Stimulated activated CD4-positive, alpha-beta T cell treated with anti-CD3 and anti-CD28 coated beads, Interleukin-2, amount 100 ng/mL, for 24 hours (primary cell): ENCODE measurements around the gene ANGPTL7.

Experiments used
- DNase-seq, 2 donors: peaks; one replicate each; pipeline ENCODE4 v3.0.0-alpha.2; 2020

The ANGPTL7 gene

DNA sequence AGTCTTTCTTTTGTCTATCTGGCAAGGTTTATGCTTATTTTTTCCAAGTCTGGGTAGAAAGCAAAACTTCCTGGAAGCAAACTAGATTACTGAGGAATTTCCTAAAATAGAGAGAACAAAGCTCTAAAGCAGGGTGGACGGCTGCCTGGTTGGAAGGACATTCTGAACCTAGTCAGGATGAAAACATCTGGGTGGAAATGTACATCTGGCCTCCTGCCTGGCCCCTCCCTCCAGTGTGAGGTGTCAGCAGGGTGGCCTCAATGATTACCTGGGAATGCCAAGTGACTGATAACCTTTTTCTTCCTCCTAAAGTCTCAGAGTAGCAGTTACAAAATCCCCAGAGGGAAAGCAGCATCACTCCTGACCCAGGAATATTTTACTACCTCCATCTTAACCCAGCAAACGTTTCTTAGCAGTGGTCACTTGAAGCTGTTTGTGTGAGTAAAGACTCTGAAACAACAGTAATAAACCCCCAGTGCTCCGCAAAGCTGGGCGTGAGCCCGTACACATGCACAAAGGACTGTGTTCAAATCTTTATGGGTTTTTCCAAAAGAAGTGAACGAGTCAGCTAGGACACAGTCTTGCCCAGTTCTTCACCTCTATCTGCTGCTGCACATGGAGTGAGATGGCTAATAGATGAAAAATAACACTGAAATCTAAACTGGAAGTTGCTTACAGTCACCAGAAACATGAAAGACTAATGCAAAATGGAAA, 18.9 kb downstream of the ANGPTL7 start:
- no peak for DNase-seq

DNA sequence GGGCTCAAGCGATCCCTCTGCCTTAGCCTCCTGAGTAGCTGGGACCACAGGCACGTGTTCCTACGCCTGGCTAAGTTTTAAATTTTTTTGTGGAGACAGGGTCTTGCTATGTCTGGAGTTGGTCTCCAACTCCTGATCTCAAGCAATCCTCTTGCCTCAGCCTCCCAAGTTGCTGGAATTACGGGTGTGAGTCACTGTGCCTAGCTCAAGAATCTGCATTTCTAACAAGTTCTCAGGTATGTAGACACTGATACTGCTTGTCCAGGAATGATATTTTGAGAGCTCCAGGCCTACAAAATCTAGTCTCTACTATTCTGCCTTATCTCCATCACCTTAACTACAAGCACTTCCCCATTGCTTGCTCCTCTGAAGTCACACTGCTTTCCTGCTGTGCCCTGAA, 22.3 kb downstream of the ANGPTL7 start:
- DNase-seq = no peak

DNA sequence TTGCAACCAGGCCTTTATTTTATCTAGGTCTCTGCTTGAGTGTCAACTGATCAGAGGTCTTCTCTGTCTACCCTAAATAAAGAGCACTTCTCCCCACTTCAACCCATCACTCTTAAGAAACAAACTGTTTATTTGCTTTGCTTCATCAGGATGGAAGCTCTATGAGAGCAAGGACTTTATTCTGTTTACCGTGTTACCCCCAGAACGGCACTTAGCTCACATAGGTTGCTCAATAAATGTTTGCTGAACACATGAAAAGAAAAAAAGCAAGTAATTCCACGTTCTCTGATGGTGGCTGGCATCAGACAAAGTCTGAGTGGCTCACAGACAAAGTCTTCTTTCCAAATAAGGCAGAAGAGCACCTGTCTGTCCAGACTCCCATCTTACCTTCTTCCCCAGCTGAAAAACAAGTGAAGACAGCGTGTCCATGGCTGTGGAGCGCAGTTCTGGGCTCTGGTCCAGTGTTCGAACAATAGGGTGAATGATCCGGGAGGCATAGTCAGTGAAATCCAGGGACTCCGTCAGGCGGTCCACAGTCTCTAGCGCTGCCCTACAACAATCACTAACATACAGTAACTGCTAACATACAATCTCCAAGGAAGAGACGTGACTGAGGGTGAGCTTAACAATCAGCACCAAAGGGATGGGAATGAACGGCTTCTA, 22.9 kb downstream of the ANGPTL7 start:
- no peak for DNase-seq

DNA sequence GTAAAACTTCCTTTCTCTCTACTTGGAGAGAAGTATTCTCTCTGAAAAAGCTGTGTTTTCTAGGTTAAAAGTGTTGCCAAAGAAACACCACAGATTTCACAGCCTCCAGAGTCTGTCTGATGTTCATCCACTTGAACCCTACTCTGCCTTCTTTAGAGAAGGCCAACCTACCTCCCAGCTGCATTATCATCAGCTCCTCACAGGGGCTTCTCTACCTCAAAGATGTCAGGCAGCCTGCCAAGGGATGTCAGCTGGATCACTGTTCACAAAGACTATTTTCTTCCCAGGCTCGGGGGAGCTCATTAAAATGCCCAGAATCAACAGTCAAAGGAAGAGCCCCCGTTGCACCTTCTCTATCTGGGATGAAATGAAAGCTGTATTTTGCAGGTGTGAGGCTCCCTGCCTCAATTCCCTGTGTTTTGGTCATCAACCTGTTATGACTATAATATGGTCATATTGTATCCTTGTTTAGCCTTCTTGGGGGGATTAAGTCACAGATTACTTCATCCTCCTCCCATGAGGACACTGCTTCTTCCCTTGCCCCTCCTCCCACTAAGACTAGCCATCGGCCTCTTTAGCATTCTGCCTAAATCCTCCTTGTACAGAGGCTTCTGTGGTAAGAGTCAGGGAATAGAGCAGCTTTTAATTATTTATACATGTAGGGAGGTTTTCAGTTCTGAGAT, 25.7 kb downstream of the ANGPTL7 start:
- no peak for DNase-seq

DNA sequence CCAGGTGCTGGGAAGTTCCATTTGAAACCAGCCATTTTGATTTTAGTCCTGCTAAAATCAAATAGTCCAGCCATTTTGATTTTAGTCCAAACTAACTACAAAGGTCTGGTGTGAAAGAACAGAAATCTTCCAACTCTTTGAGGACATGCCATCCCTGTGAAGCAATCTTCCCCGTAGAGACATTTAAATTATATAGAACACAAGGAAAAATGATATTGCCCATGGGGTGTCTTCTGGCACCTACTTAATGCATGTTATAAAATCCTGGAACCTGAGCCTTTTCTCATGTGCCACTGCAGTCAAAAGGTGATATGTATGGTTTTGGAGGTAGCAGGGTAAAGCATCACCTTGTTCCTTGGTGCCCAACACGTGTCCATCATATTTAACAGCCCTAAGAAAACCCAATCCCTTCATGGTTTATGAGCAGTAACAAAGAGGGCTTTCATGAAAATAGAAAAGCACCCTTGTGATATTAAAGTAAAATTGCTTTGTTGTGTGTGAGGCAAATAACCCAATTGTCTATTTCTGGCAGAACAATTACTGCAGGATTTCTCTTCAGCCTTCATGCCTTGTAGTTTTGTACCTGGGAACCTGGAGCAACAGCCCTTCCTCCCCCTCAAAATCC, 26.3 kb downstream of the ANGPTL7 start:
- no peak for DNase-seq

DNA sequence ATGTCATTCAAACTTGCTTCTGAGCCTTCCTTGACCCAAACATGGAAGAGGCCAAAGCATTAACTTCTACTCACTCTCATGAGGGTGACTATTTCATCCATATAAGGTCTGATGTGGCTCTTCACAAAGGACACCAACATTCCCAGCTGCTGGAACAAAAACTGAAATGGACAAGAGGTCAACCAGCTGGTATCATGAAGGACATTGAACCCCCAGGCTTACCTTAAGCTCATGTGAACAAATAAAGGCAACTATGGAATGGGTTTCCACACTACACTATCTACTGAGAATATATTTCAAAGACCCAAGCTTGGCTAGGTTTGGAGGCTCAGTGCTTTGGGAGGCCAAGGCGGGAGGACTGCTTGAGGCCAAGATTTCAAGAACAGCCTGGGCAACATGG, 26.9 kb downstream of the ANGPTL7 start:
- no peak for DNase-seq

DNA sequence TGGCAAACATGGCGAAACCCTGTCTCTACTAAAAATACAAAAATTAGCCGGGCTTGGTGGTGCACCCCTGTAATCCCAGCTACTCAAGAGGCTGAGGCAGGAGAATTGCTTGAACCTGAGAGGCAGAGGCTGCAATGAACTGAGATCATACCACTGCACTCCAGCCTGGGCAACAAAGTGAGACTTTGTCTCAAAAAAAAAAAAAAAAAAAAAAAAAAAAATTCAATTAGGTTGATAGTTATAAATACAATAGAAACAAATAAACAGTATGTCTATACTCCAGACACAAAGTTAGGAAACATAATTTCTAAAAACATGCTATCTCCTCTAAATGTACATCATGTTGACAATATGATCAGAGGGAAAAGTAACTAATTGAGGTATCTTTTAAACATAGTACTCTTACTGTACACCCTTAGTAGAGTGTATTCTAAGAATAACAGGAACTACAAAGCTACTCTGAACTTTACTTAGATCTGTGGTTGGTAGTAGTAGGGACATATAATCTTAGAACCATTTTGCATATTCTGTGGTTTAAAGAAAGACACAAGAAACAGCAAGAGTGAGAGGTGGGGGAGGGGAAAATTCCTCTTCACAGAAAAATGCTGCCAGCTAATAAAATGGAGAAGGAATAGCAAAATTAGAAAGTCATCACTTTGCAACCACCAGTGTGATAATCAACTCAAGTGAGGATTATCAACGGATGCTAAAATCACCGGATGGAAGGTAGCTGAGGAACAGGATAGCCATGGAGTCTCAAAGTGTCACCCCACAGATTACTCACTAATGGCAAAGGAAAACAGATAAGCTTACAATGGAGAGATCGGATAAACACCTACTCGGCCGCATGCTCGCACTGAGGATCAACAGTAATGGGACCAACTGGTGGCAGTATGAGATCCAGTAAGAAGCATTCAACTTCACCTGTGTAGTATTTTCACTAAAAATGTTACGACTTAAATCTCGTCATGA, 38.2 kb downstream of the ANGPTL7 start:
- no peak for DNase-seq

DNA sequence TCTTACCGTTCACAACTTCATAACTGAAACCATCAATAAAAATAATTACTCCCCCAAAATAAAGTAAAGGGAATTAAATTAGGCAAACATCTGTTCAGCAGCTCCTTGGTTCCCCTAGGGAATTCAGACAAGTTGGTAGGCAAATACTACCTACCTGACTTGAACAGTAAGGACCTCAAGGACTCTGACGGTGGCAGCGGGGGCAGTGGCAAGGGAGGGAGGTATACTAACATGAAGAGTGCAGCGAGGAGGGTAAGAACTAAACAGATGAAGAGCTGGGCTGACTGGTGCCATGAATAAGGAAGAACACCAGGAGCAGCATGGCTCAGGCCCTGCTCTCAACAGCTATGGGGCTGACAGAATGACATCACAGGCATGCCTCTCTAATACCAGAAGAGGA, 40.0 kb downstream of the ANGPTL7 start:
- no peak for DNase-seq

DNA sequence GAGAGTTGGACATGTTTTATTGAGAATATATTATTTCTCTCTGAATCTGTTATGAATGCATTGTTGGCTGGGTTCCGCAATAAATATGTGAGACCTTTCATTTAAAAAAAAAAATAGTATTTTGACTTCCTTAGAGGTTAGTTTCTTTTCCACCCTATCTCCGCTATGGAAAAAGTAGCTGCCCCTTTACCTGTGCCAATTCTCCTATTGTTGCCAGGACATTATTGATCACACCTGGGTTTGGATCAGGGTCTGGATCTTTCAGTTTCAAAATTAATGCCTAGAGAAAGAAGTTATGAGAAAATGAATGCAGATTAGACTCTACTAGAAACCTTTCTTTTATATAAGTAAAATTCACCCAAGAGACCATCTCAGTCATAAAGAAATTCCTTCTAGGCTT, 44.1 kb downstream of the ANGPTL7 start:
- DNase-seq = no peak

DNA sequence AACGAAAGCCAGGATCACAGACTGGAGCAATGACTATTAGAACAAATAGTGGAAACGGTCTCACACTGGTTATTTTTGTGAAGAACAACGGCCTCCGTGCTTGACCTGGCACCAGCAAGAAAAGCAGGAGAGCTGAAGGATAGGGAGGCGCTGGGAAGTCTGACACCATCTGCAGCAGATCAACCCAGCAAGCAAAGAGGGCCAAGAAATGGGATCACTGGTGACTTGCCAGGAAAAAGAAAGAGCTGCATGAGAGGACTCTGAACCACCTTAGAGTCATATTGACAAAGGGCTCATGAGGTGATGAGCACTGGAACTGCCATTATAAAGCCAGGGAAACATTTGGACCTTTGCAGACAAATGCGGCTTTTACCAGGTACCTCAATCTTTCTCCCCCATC, 48.2 kb downstream of the ANGPTL7 start:
- DNase-seq = no peak

DNA sequence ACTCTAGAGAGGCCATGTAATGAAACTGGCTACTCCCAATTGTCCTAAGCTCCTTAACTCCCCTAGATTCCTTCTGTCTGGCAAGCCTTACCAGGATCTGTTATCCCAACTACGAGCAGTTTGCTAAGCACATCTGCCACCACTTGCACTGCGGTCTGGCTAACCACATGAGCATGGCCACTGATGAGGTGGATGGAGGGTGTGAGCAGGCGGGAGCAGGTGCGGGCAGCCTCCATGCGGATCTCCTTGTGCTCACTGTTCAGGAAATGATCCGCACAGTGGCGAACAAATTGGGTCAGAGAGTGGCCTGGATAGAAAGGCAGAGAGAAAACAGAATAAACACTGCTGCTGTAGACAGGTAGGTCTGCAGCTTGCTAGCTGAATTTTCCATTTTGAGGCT, 49.2 kb downstream of the ANGPTL7 start:
- no peak for DNase-seq

DNA sequence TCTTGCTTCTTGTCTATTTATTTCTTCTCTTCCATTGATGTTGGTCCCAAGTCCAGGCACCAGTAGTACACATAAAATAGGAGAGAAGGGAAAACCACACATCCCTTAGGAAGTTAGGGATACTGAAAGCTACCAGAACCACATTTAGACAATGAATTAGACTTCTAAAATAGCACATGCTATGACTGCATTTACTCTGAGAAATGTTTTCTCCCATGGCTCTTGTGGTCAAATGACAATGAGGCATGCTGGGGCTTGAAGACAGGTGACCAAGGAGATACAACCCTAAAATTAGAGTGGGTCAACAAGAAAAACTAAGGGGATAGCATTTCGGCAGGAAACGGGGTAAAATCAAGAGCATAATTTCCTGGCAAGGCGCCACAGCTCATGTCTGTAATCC, 56.1 kb downstream of the ANGPTL7 start:
- DNase-seq = no peak
